Effector memory CD8-positive, alpha-beta T cell (primary cell): Measurements from ENCODE around the gene RPS6KA2.
"Not testable (repeated sequence)": the region's sequence is repeated elsewhere in the genome, so short reads cannot be mapped to it uniquely, and the experiment has no call there.

ENCODE experiments used
- ATAC-seq: fragments of 150-1000 bp; cut with Tn5 transposase; replicated peaks from 2 replicates; pipeline ENCODE4 v1.10.0; 2021; ENCODE audit warnings: mild to moderate bottlenecking, moderate library complexity
- DNase-seq, 3 experiments: peaks; one replicate each; pipeline ENCODE4 v3.0.0; 2021
- H3K27ac Mint-ChIP-seq, 2 donors: one replicate each; pipeline ENCODE4 v1.8.0; 2022; ENCODE audit warnings: mild to moderate bottlenecking in 2 of 2, mixed read lengths in 2 of 2, moderate library complexity in 2 of 2
- H3K27me3 Mint-ChIP-seq, 2 donors: one replicate each; pipeline ENCODE4 v1.8.0; 2022; ENCODE audit warnings: mixed read lengths in 2 of 2
- H3K36me3 Mint-ChIP-seq: one replicate; pipeline ENCODE4 v1.8.0; 2022; ENCODE audit warnings: mild to moderate bottlenecking, moderate library complexity, mixed read lengths; ENCODE audit not compliant: insufficient read depth
- H3K4me1 Mint-ChIP-seq, 2 donors: one replicate each; pipeline ENCODE4 v1.8.0; 2022; ENCODE audit warnings: low read depth in 2 of 2, mixed read lengths in 2 of 2
- H3K4me3 Mint-ChIP-seq, 2 donors: one replicate each; pipeline ENCODE4 v1.8.0; 2022; ENCODE audit warnings: mild to moderate bottlenecking in 2 of 2, mixed read lengths in 2 of 2, moderate library complexity in 2 of 2
- H3K9me3 Mint-ChIP-seq, 2 donors: one replicate each; pipeline ENCODE4 v1.8.0; 2022; ENCODE audit warnings: mixed read lengths in 2 of 2

Gene RPS6KA2

DNA sequence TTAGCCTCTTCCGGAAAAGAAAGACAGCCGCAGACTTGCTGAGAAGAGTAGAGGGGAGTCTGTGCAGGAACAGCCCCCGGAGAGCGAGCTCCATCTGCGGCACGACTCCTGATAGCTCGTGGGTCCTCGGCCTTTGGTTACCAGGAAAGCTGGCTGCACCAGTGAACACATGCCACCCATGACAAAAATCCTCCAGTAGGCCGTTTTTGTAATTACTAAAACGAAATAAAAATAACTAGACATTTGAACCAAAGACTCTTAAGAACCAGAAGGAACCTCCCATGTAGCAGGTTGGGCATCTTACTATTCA lies 82.8 kb downstream of the RPS6KA2 start:
- Mint-ChIP-seq H3K4me3 (no peak overlapping the region), H3K27me3 (peaks cover 0 to 4% of the 10 kb centered on the region in 2 donors), H3K27ac (peak overlapping the region in 1 of 2 donors; percentile 5), H3K4me1 (peaks cover 19 to 22% of the 10 kb centered on the region in 2 donors), H3K36me3 (peaks cover 12% of the 10 kb centered on the region), H3K9me3 (no peaks in the 10 kb centered on the region)
- DNase-seq = no peak
- ATAC-seq = no peak

DNA sequence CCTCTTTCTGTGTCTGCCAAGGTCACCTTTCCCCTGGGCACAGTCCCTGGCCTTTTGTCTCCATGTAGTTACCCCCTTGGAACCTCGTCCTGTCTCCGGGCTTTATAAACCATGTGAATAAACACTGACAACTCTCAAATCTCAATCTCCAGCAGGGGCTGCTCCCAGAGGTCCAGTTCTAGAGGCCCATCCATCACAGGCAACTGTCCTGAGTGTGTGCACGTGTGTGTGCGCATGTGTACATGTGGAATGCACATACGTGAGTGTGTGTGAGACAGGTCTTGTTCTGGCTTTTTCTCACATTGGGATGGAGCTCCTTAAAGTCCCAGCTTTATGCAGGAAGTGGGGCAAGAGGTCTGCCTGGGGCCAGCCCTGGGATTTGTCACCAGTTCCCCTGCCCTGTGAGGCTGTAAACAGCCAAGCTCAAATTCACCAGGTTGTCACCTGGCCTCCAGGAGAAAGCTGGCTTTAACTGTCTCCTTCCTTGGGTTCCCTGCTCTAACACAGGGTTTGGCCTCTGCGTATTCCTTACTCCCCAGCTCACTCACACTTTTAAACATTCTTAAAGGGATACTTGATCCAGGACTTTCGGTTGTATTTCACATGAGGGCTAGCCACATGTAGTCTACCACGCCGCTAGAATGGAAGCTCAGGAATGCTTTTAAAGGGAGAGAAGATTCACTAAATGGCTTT lies 83.3 kb downstream of the RPS6KA2 start:
- H3K27me3 Mint-ChIP-seq = peaks cover 0 to 4% of the 10 kb centered on the region in 2 donors
- H3K36me3 Mint-ChIP-seq = peaks cover 12% of the 10 kb centered on the region
- H3K9me3 Mint-ChIP-seq = no peaks in the 10 kb centered on the region
- H3K4me1 Mint-ChIP-seq = peaks cover 19 to 23% of the 10 kb centered on the region in 2 donors
- H3K4me3 Mint-ChIP-seq = no peak overlapping the region
- DNase-seq = no peak
- no peak for ATAC-seq
- H3K27ac Mint-ChIP-seq = peak overlapping the region; percentile 5 to 6

DNA sequence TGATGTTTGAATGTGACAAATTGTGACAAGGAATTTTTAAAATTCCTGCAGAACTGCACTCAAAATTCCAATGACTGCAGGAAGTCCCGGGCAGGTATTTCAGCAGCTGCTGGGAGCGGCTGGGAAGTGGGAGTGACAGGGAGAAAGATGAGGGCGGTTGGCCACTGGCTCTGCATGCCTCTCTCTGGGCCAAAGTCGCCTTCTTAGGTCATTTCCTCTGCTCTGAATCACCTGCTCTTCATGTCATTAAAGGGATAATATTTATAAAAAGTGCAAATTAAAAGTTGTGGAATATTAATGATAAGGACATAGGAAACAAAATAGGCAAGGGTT lies 84.5 kb downstream of the RPS6KA2 start:
- DNase-seq (no peak), ATAC-seq (no peak)

GRCh38 chr6:166541876-166542579 lies 85.0 kb downstream of the RPS6KA2 start:
- peak; percentile 13 for ATAC-seq
- DNase-seq = peak in 1 of 3 experiments; percentile 8

More for the DNA sequence above, 84.5 kb downstream of the RPS6KA2 start:
- Mint-ChIP-seq H3K36me3 (peaks cover 12% of the 10 kb centered on the region), H3K4me1 (peaks cover 19 to 27% of the 10 kb centered on the region in 2 donors), H3K9me3 (no peaks in the 10 kb centered on the region), H3K27me3 (peaks cover 0 to 4% of the 10 kb centered on the region in 2 donors), H3K27ac (peak overlapping the region; percentile 86 to 97), H3K4me3 (no peak overlapping the region)

DNA sequence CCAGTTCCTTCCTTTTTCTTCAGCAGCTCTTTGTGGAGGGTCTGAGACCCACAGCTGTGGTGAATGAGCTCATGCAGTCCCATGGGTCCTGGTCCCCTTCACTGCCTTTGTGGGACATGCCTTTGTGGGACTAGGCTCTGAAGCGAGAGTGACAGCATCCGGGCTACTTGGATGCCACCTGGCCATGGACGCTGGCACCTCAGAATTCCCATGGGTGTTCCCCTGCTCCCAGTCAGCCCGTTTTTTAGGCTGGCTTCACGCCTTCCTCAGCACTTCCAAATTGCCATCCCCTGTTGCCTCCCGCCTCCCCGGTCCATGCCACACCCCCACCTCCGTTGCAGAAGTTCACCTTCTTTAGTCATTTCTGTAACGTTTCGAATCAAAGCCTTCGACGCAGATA lies 85.7 kb downstream of the RPS6KA2 start:
- H3K27me3 Mint-ChIP-seq = no peaks in the 10 kb centered on the region
- no peaks in the 10 kb centered on the region for H3K9me3 Mint-ChIP-seq
- H3K4me3 Mint-ChIP-seq = peak overlapping the region; percentile 82 to 85

More at GRCh38 chr6:166541876-166542579, 85.0 kb downstream of the RPS6KA2 start:
- Mint-ChIP-seq H3K9me3 (no peaks in the 10 kb centered on the region), H3K27me3 (no peaks in the 10 kb centered on the region), H3K27ac (peak overlapping the region; percentile 86 to 97), H3K36me3 (peaks cover 12% of the 10 kb centered on the region), H3K4me1 (peaks cover 19 to 27% of the 10 kb centered on the region in 2 donors), H3K4me3 (peak overlapping the region; percentile 82 to 85)

GRCh38 chr6:166540631-166541331 lies 86.3 kb downstream of the RPS6KA2 start:
- ATAC-seq = peak; percentile 96
- no peaks in the 10 kb centered on the region for H3K27me3 Mint-ChIP-seq
- peak overlapping the region; percentile 82 to 85 for H3K4me3 Mint-ChIP-seq
- peak; percentile 58 to 66 (median 62) for DNase-seq
- peaks cover 12% of the 10 kb centered on the region for H3K36me3 Mint-ChIP-seq
- no peaks in the 10 kb centered on the region for H3K9me3 Mint-ChIP-seq
- peak overlapping the region; percentile 86 to 97 for H3K27ac Mint-ChIP-seq
- H3K4me1 Mint-ChIP-seq = peaks cover 19 to 27% of the 10 kb centered on the region in 2 donors

More for the DNA sequence above, 85.7 kb downstream of the RPS6KA2 start:
- H3K36me3 Mint-ChIP-seq = peaks cover 12% of the 10 kb centered on the region
- ATAC-seq = no peak
- H3K4me1 Mint-ChIP-seq = peaks cover 19 to 27% of the 10 kb centered on the region in 2 donors
- DNase-seq = no peak
- H3K27ac Mint-ChIP-seq = peak overlapping the region; percentile 86 to 97

- Mint-ChIP-seq H3K27me3 (no peaks in the 10 kb centered on the region), H3K36me3 (peaks cover 12% of the 10 kb centered on the region), H3K4me1 (peaks cover 19 to 27% of the 10 kb centered on the region in 2 donors), H3K9me3 (no peaks in the 10 kb centered on the region), H3K4me3 (no peak overlapping the region), H3K27ac (no peak overlapping the region)
- ATAC-seq (no peak), DNase-seq (no peak)
Measured at GRCh38 chr6:166539543-166539942, 87.5 kb downstream of the RPS6KA2 start.

- not testable (repeated sequence) for H3K9me3 Mint-ChIP-seq, H3K27me3 Mint-ChIP-seq, DNase-seq, H3K4me3 Mint-ChIP-seq, ATAC-seq, H3K27ac Mint-ChIP-seq
- Mint-ChIP-seq H3K36me3 (peaks cover 12% of the 10 kb centered on the region), H3K4me1 (peaks cover 19 to 27% of the 10 kb centered on the region in 2 donors)
Measured at GRCh38 chr6:166539011-166539385, 88.1 kb downstream of the RPS6KA2 start.

DNA sequence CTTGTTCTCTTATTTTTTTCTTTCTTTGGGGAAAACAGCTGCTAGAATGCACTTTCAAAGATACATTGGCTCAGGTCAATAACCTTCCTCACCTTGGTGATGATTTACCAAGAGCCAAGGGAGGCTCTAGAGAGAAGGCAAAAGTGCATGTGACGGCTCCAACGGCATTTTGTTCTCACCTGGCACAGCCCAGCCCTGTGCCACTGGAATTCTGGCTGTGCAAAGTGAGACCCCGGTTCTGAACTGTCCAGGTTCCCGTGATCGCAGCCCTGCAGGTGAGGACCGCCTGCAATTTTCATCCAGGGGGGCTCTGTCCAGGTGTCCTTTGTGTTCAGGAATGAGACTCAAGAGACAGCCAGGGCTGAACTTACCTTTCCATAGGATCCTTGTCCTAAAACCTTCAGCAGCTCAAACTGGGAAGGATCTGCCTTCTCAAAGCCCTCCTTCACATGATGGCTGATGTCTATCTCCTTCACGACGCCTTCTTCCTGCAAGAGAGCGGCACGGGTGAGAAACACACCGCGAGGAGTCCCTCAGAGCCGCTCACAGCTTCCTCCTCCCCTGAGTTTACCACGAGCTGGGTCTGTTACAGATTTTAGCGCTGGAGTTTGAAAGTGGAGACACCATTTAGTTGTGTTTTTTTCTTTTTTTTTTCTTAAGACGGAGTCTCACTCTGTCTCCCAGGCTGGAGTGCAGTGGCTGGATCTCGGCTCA lies 88.6 kb downstream of the RPS6KA2 start:
- H3K27me3 Mint-ChIP-seq = no peaks in the 10 kb centered on the region
- H3K27ac Mint-ChIP-seq = no peak overlapping the region
- DNase-seq (no peak), ATAC-seq (no peak)
- peak overlapping the region in 1 of 2 donors; percentile 6 for H3K4me3 Mint-ChIP-seq
- H3K4me1 Mint-ChIP-seq = peaks cover 19 to 27% of the 10 kb centered on the region in 2 donors
- H3K36me3 Mint-ChIP-seq = peaks cover 12% of the 10 kb centered on the region
- no peaks in the 10 kb centered on the region for H3K9me3 Mint-ChIP-seq

DNA sequence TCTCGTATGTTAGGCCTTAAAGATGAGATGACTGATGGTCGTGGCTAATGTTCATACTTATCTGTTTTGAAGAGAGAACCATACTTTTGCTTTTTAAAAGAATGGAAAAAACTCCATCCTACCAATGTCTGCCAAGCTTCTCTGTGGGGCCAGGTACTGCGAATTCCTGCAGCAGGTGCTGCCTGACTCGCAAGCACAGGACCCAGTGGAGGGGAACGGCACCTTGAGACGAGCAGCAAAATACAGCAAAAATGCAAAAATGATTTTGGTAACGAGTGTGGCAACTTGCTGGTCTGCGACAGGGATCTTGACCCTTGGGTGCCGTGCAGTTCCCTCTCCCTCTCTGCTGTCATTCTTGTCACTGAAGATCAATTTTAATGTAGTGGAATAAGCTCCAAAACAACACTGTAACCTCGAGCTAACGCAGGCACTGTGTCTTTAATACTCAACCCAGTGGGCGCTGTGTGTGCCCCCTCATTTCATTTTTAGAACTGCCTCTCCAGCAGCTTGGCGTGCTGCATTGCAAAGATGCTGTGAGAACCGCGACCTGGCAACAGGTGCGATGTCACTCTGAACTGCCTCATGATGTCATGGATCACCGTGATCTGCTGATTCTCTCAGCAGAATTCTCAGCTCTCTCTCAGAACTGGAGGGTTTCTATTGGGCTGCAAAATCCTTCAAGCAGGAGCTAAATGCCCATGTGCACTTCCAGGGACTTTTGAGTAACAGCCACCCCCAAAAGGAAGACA lies 92.2 kb downstream of the RPS6KA2 start:
- Mint-ChIP-seq H3K4me3 (no peak overlapping the region), H3K36me3 (no peaks in the 10 kb centered on the region), H3K9me3 (no peaks in the 10 kb centered on the region)

DNA sequence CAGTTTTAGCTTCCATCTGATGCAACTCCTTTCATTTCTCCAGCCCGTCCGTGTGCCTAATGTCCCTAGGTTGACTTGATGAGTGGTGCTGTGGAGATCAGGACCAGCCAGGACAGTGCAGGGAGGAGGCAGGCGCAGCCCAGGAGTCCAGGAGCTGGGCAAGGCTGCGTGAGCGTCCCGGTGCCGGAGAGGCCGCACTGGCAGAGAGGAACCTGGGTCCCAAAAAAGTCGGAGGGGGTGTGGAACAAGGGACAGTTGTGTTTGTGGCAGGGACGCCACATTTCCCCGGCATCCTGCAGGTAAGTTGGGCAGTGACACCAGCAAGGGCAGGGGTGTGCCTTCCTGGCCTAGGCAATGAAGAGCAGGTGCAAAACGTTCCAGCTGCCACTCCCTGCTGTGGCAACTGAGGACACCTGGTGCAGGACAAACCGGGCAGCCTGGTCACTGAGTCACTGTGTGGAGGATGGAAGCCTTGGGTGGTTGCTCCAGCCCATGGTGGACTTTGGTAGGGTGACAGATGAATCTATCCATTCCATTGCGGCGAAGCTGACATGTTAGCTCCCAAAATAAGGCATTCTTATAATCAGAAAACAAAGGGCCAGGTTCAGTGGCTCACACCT lies 93.7 kb downstream of the RPS6KA2 start:
- ATAC-seq (no peak), DNase-seq (no peak)
- Mint-ChIP-seq H3K4me3 (no peak overlapping the region), H3K4me1 (no peaks in the 10 kb centered on the region), H3K36me3 (no peaks in the 10 kb centered on the region), H3K27ac (no peak overlapping the region), H3K27me3 (no peaks in the 10 kb centered on the region), H3K9me3 (no peaks in the 10 kb centered on the region)

More for the DNA sequence above, 92.2 kb downstream of the RPS6KA2 start:
- H3K4me1 Mint-ChIP-seq = peaks cover 0 to 9% of the 10 kb centered on the region in 2 donors
- ATAC-seq (no peak), DNase-seq (no peak)
- no peaks in the 10 kb centered on the region for H3K27me3 Mint-ChIP-seq
- no peak overlapping the region for H3K27ac Mint-ChIP-seq

GRCh38 chr6:166532302-166532701 lies 94.7 kb downstream of the RPS6KA2 start:
- no peak overlapping the region for H3K4me3 Mint-ChIP-seq
- H3K36me3 Mint-ChIP-seq = no peaks in the 10 kb centered on the region
- peaks cover 5 to 8% of the 10 kb centered on the region in 2 donors for H3K27me3 Mint-ChIP-seq
- no peaks in the 10 kb centered on the region for H3K9me3 Mint-ChIP-seq
- ATAC-seq (no peak), DNase-seq (no peak)
- H3K27ac Mint-ChIP-seq = no peak overlapping the region
- no peaks in the 10 kb centered on the region for H3K4me1 Mint-ChIP-seq
